Activated CD4-positive, alpha-beta T cell treated with anti-CD3 and anti-CD28 coated beads, Interleukin-2, amount 10 ng/mL, durations not matched to agents 7 days and 5 days (primary cell): ENCODE results near the gene SH3PXD2B. TPM values are rescaled to one million over a fixed set of nuclear protein-coding genes. Genes with fewer than 3 reads are reported as not detected.
A peak's percentile ranks its signal among the peaks of the same experiment; 100 is the strongest.
"Not testable (repeated sequence)": the region's sequence is repeated elsewhere in the genome, so short reads cannot be mapped to it uniquely, and the experiment has no call there.

Experiments used
- CTCF ChIA-PET: fragments of 350-600 bp; sonication (Branson Sonifier 250); formaldehyde crosslinking; loops from one replicate; lab custom pipeline; 2021; ENCODE audit warnings: antibody characterized with exemption; lab: Charles Lee
- POLR2A ChIA-PET: fragments of 350-600 bp; sonication (Branson Sonifier 250); formaldehyde crosslinking; loops from one replicate; lab custom pipeline; 2021; ENCODE audit warnings: antibody characterized with exemption; lab: Charles Lee
- DNase-seq: peaks from one replicate; pipeline ENCODE4 v3.0.0-alpha.2; 2020
- H3K27ac Mint-ChIP-seq: one replicate; pipeline ENCODE4 v1.8.0; 2021; ENCODE audit warnings: mild to moderate bottlenecking, moderate library complexity, mixed read lengths
- H3K27me3 Mint-ChIP-seq: one replicate; pipeline ENCODE4 v1.8.0; 2021; ENCODE audit warnings: mixed read lengths
- H3K36me3 Mint-ChIP-seq: one replicate; pipeline ENCODE4 v1.8.0; 2021; ENCODE audit warnings: low read depth, mixed read lengths
- H3K4me1 Mint-ChIP-seq: one replicate; pipeline ENCODE4 v1.8.0; 2021; ENCODE audit warnings: mixed read lengths
- H3K4me3 Mint-ChIP-seq: one replicate; pipeline ENCODE4 v1.8.0; 2021; ENCODE audit warnings: mild to moderate bottlenecking, moderate library complexity, mixed read lengths
- H3K9me3 Mint-ChIP-seq: one replicate; pipeline ENCODE4 v1.8.0; 2021; ENCODE audit warnings: mixed read lengths
- total RNA-seq, 2 experiments: library from RNA; stranded (reverse); gene quantifications; one replicate each; pipeline ENCODE4 v1.2.3, GENCODE V29; 2021

SH3PXD2B gene
- total RNA-seq, 2 experiments from 2014 or later: 0.33 to 0.35 TPM

DNA sequence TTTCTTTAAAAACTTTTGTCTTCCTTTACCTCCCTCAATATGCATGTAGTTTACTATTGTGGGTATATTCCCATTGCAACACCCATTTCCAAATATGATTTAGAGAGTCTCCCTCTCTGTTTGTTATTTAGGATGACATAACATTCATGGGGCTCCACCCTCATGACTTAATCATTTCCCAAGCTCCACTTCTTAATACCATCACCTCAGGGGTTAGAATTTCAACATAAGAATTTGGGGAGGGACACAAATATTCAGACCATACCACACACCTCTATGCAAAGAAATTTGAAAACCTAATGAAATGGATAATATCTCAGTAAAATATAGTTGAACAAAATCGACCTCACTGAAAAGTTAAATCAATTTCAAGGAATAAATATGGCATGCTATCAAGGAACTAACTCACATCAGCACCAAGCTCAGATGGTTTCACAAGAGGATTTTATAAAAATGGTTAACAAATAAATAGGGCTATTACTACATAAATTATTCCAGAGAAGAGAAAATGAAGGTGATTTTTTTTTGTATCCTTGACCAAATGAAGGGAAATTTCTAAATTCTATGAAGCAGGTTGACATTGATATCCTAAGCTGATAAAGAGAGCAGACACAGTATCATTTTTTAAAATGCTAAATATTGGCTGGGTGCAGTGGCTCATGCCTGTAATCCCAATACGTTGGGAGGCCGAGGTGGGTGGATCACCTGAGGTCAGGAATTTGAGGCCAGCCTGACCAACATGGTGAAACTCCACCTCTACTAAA, 150.6 kb downstream of the SH3PXD2B start:
- no peak overlapping the region for H3K4me3 Mint-ChIP-seq
- ChIA-PET POLR2A (no interaction called here), CTCF (interaction anchor here (1.2 kb wide), 1 partner anchor 21 kb away, joined by 4 read pairs; no protein-coding TSS in a partner anchor)
- peaks cover 15% of the 10 kb centered on the region for H3K27me3 Mint-ChIP-seq
- H3K4me1 Mint-ChIP-seq: no peaks in the 10 kb centered on the region
- H3K36me3 Mint-ChIP-seq: no peaks in the 10 kb centered on the region
- DNase-seq: no peak
- peaks cover 4% of the 10 kb centered on the region for H3K9me3 Mint-ChIP-seq
- no peak overlapping the region for H3K27ac Mint-ChIP-seq

- H3K4me3 Mint-ChIP-seq: no peak overlapping the region
- no peaks in the 10 kb centered on the region for H3K36me3 Mint-ChIP-seq
- peaks cover 4% of the 10 kb centered on the region for H3K9me3 Mint-ChIP-seq
- no peak for DNase-seq
- no peaks in the 10 kb centered on the region for H3K4me1 Mint-ChIP-seq
- H3K27me3 Mint-ChIP-seq: peaks cover 15% of the 10 kb centered on the region
- POLR2A ChIA-PET: no interaction called here
- no peak overlapping the region for H3K27ac Mint-ChIP-seq
- CTCF ChIA-PET: interaction anchor here (1.5 kb wide), 1 partner anchor 10 kb away, joined by 4 read pairs; no protein-coding TSS in a partner anchor
Measured at GRCh38 chr5:172303162-172303561, 151.2 kb downstream of the SH3PXD2B start.

DNA sequence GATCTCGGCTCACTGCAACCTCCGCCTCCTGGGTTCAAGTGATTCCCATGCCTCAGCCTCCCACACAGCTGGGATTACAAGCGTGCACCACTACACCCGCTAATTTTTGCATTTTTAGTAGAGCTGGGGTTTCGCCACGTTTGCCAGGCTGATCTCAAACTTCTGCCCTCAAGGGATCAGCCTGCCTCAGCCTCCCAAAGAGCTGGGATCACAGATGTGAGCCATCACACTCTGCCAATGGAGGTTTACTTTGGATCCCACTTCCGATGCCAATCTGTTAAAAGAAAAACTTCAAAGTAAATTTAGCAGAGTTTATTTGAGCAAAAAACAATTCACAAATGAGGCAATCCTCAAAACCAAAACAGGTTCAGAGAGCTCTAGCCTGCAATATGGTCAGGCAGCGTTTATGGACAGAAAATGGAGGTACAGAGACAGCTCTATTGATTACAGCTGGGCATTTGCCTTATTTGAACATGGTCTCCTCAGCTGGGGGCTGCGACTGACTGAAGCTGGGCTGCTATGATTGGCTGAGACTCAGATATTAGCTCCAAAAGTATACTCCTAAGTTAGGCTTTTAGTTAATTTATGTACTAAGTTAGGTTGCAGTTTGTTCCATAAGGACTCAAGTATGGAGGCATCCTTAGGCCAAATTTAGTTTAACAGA, 152.1 kb downstream of the SH3PXD2B start:
- no peak for DNase-seq
- no peak overlapping the region for H3K4me3 Mint-ChIP-seq
- H3K27ac Mint-ChIP-seq: no peak overlapping the region
- POLR2A ChIA-PET: no interaction called here
- no peaks in the 10 kb centered on the region for H3K36me3 Mint-ChIP-seq
- H3K27me3 Mint-ChIP-seq: peaks cover 15% of the 10 kb centered on the region
- peaks cover 4% of the 10 kb centered on the region for H3K9me3 Mint-ChIP-seq
- no peaks in the 10 kb centered on the region for H3K4me1 Mint-ChIP-seq
- CTCF ChIA-PET: interaction anchor here (0.6 to 1.5 kb wide), 2 partner anchors 9 to 94 kb away, joined by 3 to 4 read pairs; no protein-coding TSS in a partner anchor

DNA sequence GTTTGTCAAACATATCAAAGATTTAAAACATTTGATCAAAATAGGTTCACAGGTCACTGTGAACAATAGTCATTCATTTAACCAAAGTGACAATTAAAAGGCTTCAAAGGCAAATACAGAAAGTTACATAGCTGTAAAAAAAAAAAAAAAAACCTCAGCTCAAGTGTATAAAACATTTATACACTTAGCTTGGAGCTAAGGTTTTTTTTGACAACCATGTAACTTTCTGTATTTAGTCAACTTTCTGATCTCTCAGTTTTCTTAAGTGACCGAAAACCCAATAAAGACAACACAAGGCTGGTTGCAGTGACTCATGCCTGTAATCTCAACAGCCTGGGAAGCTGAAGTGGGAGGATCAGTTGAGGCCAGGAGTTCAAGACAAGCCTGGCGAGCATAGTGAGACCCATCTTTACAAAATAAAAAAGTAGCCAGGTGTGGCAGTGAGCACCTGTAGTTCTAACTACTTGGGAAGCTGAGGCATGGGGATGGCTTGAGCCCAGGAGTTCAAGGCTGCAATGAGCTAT, 154.3 kb downstream of the SH3PXD2B start:
- H3K4me1 Mint-ChIP-seq: no peaks in the 10 kb centered on the region

DNA sequence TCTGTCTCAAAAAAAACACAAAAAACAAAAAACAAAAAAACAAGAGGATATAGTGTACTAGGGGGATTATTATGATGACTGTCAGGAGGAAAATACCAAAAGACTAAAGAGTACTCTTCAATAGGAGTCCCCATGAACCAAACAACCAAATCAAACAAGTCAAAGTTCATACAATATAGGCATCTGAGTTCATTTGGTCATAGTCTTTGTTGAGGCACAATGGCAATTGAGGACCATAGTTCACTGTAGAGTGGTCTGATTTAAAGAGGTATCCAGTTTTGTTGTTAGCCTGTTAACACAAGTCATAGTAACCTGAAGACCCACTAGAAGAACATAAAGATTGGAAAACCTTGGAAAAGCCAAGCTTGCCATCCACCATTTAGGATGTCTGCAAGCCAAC, 159.5 kb downstream of the SH3PXD2B start:
- Mint-ChIP-seq H3K4me3 (no peak overlapping the region), H3K27ac (no peak overlapping the region), H3K4me1 (peaks cover 3% of the 10 kb centered on the region), H3K27me3 (peaks cover 7% of the 10 kb centered on the region), H3K36me3 (no peaks in the 10 kb centered on the region), H3K9me3 (no peaks in the 10 kb centered on the region)
- no peak for DNase-seq
- ChIA-PET CTCF (interaction anchor here (1.0 kb wide), 1 partner anchor 11 kb away, joined by 3 read pairs; the partner anchor contains the start of gene UBTD2), POLR2A (no interaction called here)

More for the DNA sequence above, 154.3 kb downstream of the SH3PXD2B start:
- no peak overlapping the region for H3K27ac Mint-ChIP-seq
- peaks cover 16% of the 10 kb centered on the region for H3K27me3 Mint-ChIP-seq
- no peaks in the 10 kb centered on the region for H3K9me3 Mint-ChIP-seq
- ChIA-PET POLR2A (no interaction called here), CTCF (interaction anchor here (0.6 kb wide), 2 partner anchors 363 to 1194 kb away, joined by 3 read pairs; no protein-coding TSS in a partner anchor)
- H3K4me3 Mint-ChIP-seq: no peak overlapping the region
- DNase-seq: no peak
- no peaks in the 10 kb centered on the region for H3K36me3 Mint-ChIP-seq

DNA sequence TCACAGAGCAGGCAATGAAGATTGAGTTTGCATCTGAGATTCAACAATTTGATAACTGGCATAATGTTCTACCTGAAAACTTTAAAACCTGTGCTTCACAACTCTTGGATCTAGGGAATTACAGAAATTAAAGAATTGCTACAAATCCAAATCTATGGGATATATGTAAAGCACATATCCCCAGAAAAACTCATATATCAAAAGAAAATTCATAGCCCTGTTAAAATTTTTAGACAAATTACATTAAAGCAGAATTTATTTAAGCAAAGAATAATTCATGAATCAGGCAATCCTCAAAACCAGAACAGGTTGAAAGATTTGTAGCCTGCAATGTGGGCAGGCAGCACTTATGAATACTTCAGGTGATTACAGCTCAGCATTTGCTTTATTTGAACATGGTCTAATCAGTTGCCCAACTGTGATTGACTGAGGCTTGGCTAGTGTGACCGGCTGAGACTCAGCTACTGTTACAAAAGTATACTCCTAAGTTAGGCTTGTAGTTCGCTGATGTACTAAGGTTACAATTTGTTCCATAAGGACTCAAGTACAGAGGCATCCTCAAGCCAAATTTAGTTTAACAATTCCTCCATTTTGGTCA, 160.5 kb downstream of the SH3PXD2B start:
- H3K9me3 Mint-ChIP-seq: no peaks in the 10 kb centered on the region
- no peaks in the 10 kb centered on the region for H3K36me3 Mint-ChIP-seq
- no peak overlapping the region for H3K27ac Mint-ChIP-seq
- CTCF ChIA-PET: interaction anchor here (0.7 to 1.5 kb wide), 14 partner anchors 8 to 287 kb away, joined by 3 to 7 read pairs (median 4); partner anchors contain the start of genes FBXW11, STK10 and UBTD2
- POLR2A ChIA-PET: no interaction called here
- no peak for DNase-seq
- no peak overlapping the region for H3K4me3 Mint-ChIP-seq
- H3K27me3 Mint-ChIP-seq: peaks cover 7% of the 10 kb centered on the region
- peaks cover 3% of the 10 kb centered on the region for H3K4me1 Mint-ChIP-seq

DNA sequence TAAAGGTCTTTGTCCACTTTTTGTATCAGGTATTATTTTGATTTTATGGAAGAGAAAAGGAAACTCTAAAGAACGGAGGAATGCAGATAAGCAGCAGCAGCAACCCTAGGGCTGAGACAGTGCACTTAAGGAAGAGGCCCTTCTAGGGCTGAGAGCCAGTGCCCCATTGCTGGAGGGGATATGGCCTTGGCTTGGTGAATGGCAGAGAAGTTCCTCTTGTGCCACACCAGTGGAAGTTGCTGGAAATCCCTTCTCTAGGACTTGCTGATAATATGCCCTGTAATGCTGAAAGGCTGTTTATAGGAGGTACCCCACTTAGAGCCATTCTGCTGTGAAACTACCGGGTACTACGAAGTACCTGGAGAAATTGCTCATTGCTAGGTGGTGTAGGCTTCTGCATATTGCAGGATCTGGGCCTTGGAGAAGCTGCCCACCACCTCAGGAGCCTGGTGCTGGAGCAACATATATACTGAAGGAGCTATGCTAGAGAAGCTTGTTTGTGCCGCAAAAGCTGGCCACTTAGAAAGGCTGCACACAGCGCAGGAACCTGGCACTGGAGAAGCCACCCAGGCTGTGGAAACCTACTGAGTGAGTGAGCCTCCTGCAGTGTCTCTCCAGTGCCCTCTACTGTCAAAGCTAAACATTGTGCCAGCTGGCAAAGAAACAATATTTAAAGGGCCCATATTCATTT, 161.1 kb downstream of the SH3PXD2B start:
- Mint-ChIP-seq H3K4me1 (peaks cover 3% of the 10 kb centered on the region), H3K27ac (peak overlapping the region; percentile 0), H3K27me3 (peaks cover 7% of the 10 kb centered on the region), H3K36me3 (no peaks in the 10 kb centered on the region), H3K9me3 (no peaks in the 10 kb centered on the region), H3K4me3 (no peak overlapping the region)
- ChIA-PET POLR2A (no interaction called here), CTCF (interaction anchor here (0.7 to 1.5 kb wide), 14 partner anchors 8 to 286 kb away, joined by 3 to 7 read pairs (median 4); partner anchors contain the start of genes FBXW11, STK10 and UBTD2)
- DNase-seq: peak; percentile 78

DNA sequence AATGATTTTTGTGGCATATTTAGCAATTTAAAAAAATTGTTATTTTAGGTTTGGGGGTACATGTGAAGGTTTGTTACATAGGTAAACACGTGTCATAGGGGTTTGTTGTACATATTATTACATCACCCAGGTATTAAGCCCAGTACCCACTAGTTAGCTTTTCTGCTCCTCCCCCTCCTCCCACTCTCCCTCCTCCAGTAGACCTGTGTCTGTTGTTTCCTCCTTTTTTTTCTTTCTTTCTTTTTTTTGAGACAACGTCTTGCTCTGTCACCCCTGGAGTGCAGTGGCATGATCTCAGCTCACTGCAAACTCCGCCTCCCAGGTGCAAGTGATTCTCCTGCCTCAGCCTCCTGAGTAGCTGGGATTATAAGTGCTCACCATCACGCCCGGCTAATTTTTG, 162.5 kb downstream of the SH3PXD2B start:
- DNase-seq, H3K27me3 Mint-ChIP-seq, H3K36me3 Mint-ChIP-seq, H3K4me1 Mint-ChIP-seq, POLR2A ChIA-PET, H3K4me3 Mint-ChIP-seq, H3K27ac Mint-ChIP-seq, H3K9me3 Mint-ChIP-seq: not testable (repeated sequence)
- CTCF ChIA-PET: interaction anchor here (1.1 kb wide), 1 partner anchor 104 kb away, joined by 3 read pairs; the partner anchor contains the start of gene STK10

- peaks cover 11% of the 10 kb centered on the region for H3K4me1 Mint-ChIP-seq
- no peak overlapping the region for H3K27ac Mint-ChIP-seq
- no peaks in the 10 kb centered on the region for H3K9me3 Mint-ChIP-seq
- peaks cover 10% of the 10 kb centered on the region for H3K27me3 Mint-ChIP-seq
- CTCF ChIA-PET: no interaction called here
- no peak overlapping the region for H3K4me3 Mint-ChIP-seq
- DNase-seq: no peak
- no peaks in the 10 kb centered on the region for H3K36me3 Mint-ChIP-seq
- POLR2A ChIA-PET: no interaction called here
Measured at GRCh38 chr5:172288465-172288864, 165.9 kb downstream of the SH3PXD2B start.

DNA sequence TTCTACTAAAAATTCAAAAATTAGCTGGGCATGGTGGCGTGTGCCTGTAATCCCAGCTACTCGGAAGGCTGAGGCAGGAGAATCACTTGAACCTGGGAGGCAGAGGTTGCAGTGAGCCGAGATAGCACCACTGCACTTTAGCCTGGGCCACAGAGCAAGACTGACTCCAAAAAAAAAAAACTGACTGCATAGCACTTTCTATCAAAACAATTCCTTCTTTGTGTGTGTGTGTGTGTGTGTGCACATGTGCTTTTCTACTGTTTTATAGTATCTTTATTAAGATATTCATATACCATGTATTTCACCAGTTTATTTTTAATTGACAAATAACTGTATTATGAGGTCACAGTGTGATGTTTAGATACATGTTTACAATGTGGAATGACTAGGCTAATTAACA, 167.2 kb downstream of the SH3PXD2B start:
- CTCF ChIA-PET: interaction anchor here (0.6 to 1.2 kb wide), 3 partner anchors 99 to 736 kb away, joined by 3 to 4 read pairs (median 3); partner anchors contain the start of gene STK10
- H3K4me1 Mint-ChIP-seq: peaks cover 17% of the 10 kb centered on the region
- H3K36me3 Mint-ChIP-seq, POLR2A ChIA-PET, H3K9me3 Mint-ChIP-seq, H3K27ac Mint-ChIP-seq, H3K27me3 Mint-ChIP-seq, DNase-seq, H3K4me3 Mint-ChIP-seq: not testable (repeated sequence)

DNA sequence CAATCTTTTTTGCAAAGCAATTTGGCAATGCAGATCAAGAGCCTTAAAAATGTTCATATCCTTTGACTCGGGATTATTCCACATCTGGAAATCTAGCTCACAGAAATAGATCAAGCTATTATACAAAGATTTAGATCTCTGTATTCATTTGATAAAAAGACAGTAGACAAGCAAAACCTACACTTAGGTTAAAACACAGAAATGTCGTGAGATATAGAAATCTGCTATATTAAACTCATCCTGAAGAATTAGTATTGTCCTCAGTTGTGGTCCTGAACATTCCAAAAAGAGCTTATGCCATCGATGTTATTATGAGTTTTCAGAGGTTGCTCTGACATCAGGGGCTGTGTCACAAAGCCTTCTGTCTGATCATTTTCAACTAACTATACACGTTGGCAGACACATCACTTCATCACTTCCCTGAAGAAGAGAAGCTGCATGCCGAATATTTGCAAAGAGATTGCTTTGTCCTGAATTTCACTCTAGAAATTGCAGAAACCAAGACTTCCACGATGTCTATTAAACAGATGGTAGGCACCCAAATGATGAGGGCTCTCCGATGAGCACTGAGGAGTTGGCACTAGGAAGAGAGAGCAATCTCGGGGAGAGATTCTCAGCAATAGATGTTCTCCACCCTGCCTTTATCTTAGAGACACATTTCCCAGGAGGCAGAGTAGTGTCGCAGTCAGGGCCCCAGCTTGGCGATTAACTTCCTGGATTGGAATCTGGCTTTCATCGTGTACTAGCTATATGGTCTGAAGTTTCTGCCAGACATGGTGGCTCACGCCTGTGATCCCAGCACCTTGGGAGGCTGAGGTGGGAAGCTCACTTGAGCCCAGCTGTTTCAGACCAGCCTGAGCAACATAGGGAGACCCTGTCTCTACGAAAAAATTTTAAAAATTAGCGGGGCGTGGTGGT, 168.8 kb downstream of the SH3PXD2B start:
- H3K27me3 Mint-ChIP-seq: peaks cover 10% of the 10 kb centered on the region
- H3K4me3 Mint-ChIP-seq: peak overlapping the region; percentile 79
- ChIA-PET CTCF (interaction anchor here (0.9 to 1.6 kb wide), 4 partner anchors 8 to 283 kb away, joined by 3 to 6 read pairs (median 4); partner anchors contain the start of gene STK10), POLR2A (interaction anchor here (1.1 kb wide), 1 partner anchor 99 kb away, joined by 3 read pairs; no protein-coding TSS in a partner anchor)
- peak overlapping the region; percentile 31 for H3K27ac Mint-ChIP-seq
- no peaks in the 10 kb centered on the region for H3K9me3 Mint-ChIP-seq
- peaks cover 25% of the 10 kb centered on the region for H3K4me1 Mint-ChIP-seq
- no peaks in the 10 kb centered on the region for H3K36me3 Mint-ChIP-seq
- DNase-seq: no peak
